K562 (cell line): Measurements from ENCODE around the gene VANGL1. TPM values are rescaled to one million over a fixed set of nuclear protein-coding genes. Genes with fewer than 3 reads are reported as not detected.
A peak's percentile ranks its signal among the peaks of the same experiment; 100 is the strongest.

Experiments
- ATAC-seq: fragments of 200-7000 bp; cut with Tn5 transposase; 3 replicates; pipeline ENCODE4 v1.9.1; 2020; ENCODE audit warnings: moderate library complexity
- BruUV-seq: library from RNA; stranded (reverse); fragments of 400-500 nt; replicated peaks from 2 replicates; lab custom pipeline; 2021; lab: Mats Ljungman, UMichigan
- CTCF ChIA-PET: fragments of 300-600 bp; formaldehyde crosslinking; extraction: SDS; loops from one replicate; lab custom pipeline; 2021; ENCODE audit warnings: low intra/inter-chr PET ratio; lab: Yijun Ruan, JAX
- POLR2A ChIA-PET: fragments of 300-600, 350-650 bp; sonication (Branson Sonifier 250); formaldehyde crosslinking; extraction: SDS; loops from one replicate; lab custom pipeline; 2021; ENCODE audit warnings: antibody characterized with exemption, inconsistent platforms; lab: Yijun Ruan, JAX
- DNase-seq, 4 experiments: peaks; one replicate each; pipeline versions ENCODE4 v3.0.0 to v3.0.0-alpha.2; 2011 to 2018; ENCODE audit warnings: low spot score in 3 of 4, mixed read lengths in 3 of 4; ENCODE audit errors: extremely low read depth in 1 of 4
- FAIRE-seq: peaks from 2 replicates; lab custom pipeline; 2011; peaks lifted over from hg19 to GRCh38; lab: Jason Lieb, UNC
- H2AFZ ChIP-seq: 2 replicates; pipeline ENCODE4 v1.6.0; 2011; ENCODE audit warnings: low read depth, low read length, control low read depth, inconsistent platforms
- H3K27ac ChIP-seq: fragments of 200-600 bp; 3 replicates; pipeline ENCODE4 v1.8.0; 2011; ENCODE audit warnings: low read depth, mild to moderate bottlenecking, control low read depth, inconsistent platforms, low read length, moderate library complexity, mixed read lengths; ENCODE audit errors: extremely low read depth
- H3K27me3 ChIP-seq, 2 experiments: fragments of 300-600 bp in 1 of 2; 2 replicates in 1 of 2; 3 replicates in 1 of 2; pipeline versions ENCODE4 v1.6.0 to v1.8.0; 2011; ENCODE audit warnings: inconsistent platforms in 2 of 2, low read length in 2 of 2, mild to moderate bottlenecking in 1 of 2, mixed read lengths in 1 of 2, moderate library complexity in 1 of 2; ENCODE audit not compliant: control insufficient read depth in 2 of 2, insufficient read depth in 2 of 2
- H3K36me3 ChIP-seq: fragments of 300-600 bp; 3 replicates; pipeline ENCODE4 v1.8.0; 2011; ENCODE audit warnings: mild to moderate bottlenecking, low read length, inconsistent platforms; ENCODE audit not compliant: control insufficient read depth, insufficient read depth
- H3K4me1 ChIP-seq, 2 experiments: fragments of 200-600 bp in 1 of 2; replicated peaks in 1 of 2; 2 replicates in 1 of 2; 3 replicates in 1 of 2; pipeline versions ENCODE4 v1.5.1 to v1.8.0; 2011; ENCODE audit warnings: inconsistent platforms in 2 of 2, low read length in 2 of 2, mild to moderate bottlenecking in 1 of 2, mixed read lengths in 1 of 2, moderate library complexity in 1 of 2; ENCODE audit not compliant: control insufficient read depth in 2 of 2, insufficient read depth in 2 of 2
- H3K4me2 ChIP-seq: 2 replicates; pipeline ENCODE4 v1.6.1; 2011; ENCODE audit warnings: low read length, control low read depth, inconsistent platforms, mixed read lengths; ENCODE audit not compliant: insufficient read depth
- H3K4me3 ChIP-seq: fragments of 200-600 bp; sonication (generic), shearing (Covaris generic); 2 replicates; pipeline ENCODE4 v1.5.1; 2016; ENCODE audit warnings: control low read depth, inconsistent platforms
- H3K79me2 ChIP-seq: fragments of 200-600 bp; 3 replicates; pipeline ENCODE4 v1.8.0; 2011; ENCODE audit warnings: low read length, inconsistent platforms; ENCODE audit not compliant: control insufficient read depth, insufficient read depth
- H3K9ac ChIP-seq, 2 experiments: 2 replicates each; pipeline versions ENCODE4 v1.6.0 to v1.6.1; 2011; ENCODE audit warnings: low read depth in 2 of 2, low read length in 2 of 2, control low read depth in 1 of 2, inconsistent platforms in 1 of 2, mild to moderate bottlenecking in 1 of 2, mixed read lengths in 1 of 2; ENCODE audit not compliant: insufficient read depth in 1 of 2
- H3K9me1 ChIP-seq: one replicate; pipeline ENCODE4 v1.6.0; 2011; ENCODE audit warnings: inconsistent platforms, mild to moderate bottlenecking, low read length, moderate library complexity; ENCODE audit not compliant: control insufficient read depth, insufficient read depth
- H3K9me3 ChIP-seq: replicated peaks from 2 replicates; pipeline ENCODE4 v1.5.1; 2011; ENCODE audit warnings: low read depth, low read length, inconsistent platforms; ENCODE audit not compliant: control insufficient read depth, insufficient read depth
- H4K20me1 ChIP-seq: replicated peaks from 2 replicates; pipeline ENCODE4 v1.6.1; 2011; ENCODE audit warnings: low read length, inconsistent platforms, mixed read lengths; ENCODE audit not compliant: control insufficient read depth, insufficient read depth
- ARID1B ChIP-seq: fragments of 450-650 bp; IDR thresholded peaks from 2 replicates; pipeline ENCODE4 v1.6.1; 2016; ENCODE audit warnings: antibody characterized with exemption, mild to moderate bottlenecking, inconsistent platforms
- CEBPB ChIP-seq: fragments of 450-650 bp; IDR thresholded peaks from 2 replicates; pipeline ENCODE4 v1.6.1; 2016; ENCODE audit warnings: missing genetic modification characterization, missing compliant biosample characterization
- MEIS2 ChIP-seq: fragments of 450-650 bp; IDR thresholded peaks from 2 replicates; pipeline ENCODE4 v1.6.1; 2014; ENCODE audit warnings: mild to moderate bottlenecking; ENCODE audit not compliant: partially characterized antibody
- NONO ChIP-seq, 2 experiments: fragments of 200-400 bp in 1 of 2; fragments of 450-650 bp in 1 of 2; formaldehyde crosslinking in 1 of 2; IDR thresholded peaks; 2 replicates each; pipeline ENCODE4 v1.6.1; 2017; ENCODE audit warnings: low read depth in 2 of 2, mild to moderate bottlenecking in 2 of 2, moderate library complexity in 2 of 2, low read length in 1 of 2
- NR2C1 ChIP-seq, 2 experiments: fragments of 450-650 bp; IDR thresholded peaks; 2 replicates each; pipeline ENCODE4 v1.6.1; 2017; ENCODE audit warnings: mild to moderate bottlenecking in 2 of 2, antibody characterized with exemption in 1 of 2, inconsistent platforms in 1 of 2, missing compliant biosample characterization in 1 of 2, missing genetic modification characterization in 1 of 2
- PBX2 ChIP-seq, 2 experiments: IDR thresholded peaks in 1 of 2; conservative IDR thresholded peaks in 1 of 2; 2 replicates each; pipeline ENCODE4 v1.6.1; 2016; ENCODE audit warnings: low read depth in 2 of 2, mild to moderate bottlenecking in 1 of 2, missing compliant biosample characterization in 1 of 2, missing genetic modification characterization in 1 of 2, moderate library complexity in 1 of 2
- PRDM10 ChIP-seq: fragments of 450-650 bp; IDR thresholded peaks from 2 replicates; pipeline ENCODE4 v1.6.1; 2018; ENCODE audit not compliant: partially characterized antibody
- RBBP5 ChIP-seq: fragments of 200-600 bp; sonication (generic); IDR thresholded peaks from 2 replicates; pipeline ENCODE4 v1.6.1; 2012; ENCODE audit warnings: borderline replicate concordance, mild to moderate bottlenecking, low read length, control low read depth, inconsistent platforms; ENCODE audit not compliant: insufficient read depth, poor library complexity, severe bottlenecking
- SMARCA4 ChIP-seq: fragments of 450-650 bp; IDR thresholded peaks from 2 replicates; pipeline ENCODE4 v1.6.1; 2016
- ZFP36 ChIP-seq: fragments of 150-350 bp; IDR thresholded peaks from 2 replicates; pipeline ENCODE4 v1.6.1; 2018; ENCODE audit warnings: low read length, low read depth; ENCODE audit not compliant: partially characterized antibody
- WGBS: fragments of 100-300 bp; shearing (Covaris generic); methylation state at CpG from one replicate; pipeline ENCODE4 v1.1.6; 2016; ENCODE audit warnings: low coverage, mixed read lengths; ENCODE audit not compliant: insufficient coverage; ENCODE audit errors: missing lambda C conversion rate; 5-methylcytosine and 5-hydroxymethylcytosine counted together
- in situ Hi-C: fragments of 300-500 bp; cut with MboI; formaldehyde crosslinking; loops from 4 replicates; pipeline ENCODE4 v1.15.0; 2018; ENCODE audit warnings: inconsistent platforms, mixed read lengths
- intact Hi-C: fragments of 100-400 bp; cut with micrococcal nuclease; formaldehyde crosslinking; loops from 2 replicates; pipeline ENCODE4 v1.14.2; 2022
- polyA plus RNA-seq, 8 experiments: library from polyadenylated mRNA; depleted of rRNA in 4 of 8; stranded (reverse) in 5 of 8; unstranded in 3 of 8; fragments of >200 nt; fragmentation: Nextera tagmentation in 2 of 8; fragmentation: Illumina TruSeq in 1 of 8; extraction: Ambion mirVana in 2 of 8; extraction: Trizol in 1 of 8; gene quantifications; 2 replicates each; pipeline versions ENCODE4 v1.2.1 to v1.2.3, GENCODE V29; 2011 to 2014; ENCODE audit warnings: inconsistent platforms in 1 of 8, missing spikeins in 1 of 8
- total RNA-seq, 7 experiments: library from RNA; depleted of rRNA in 6 of 7; stranded (reverse); fragments of >200 nt in 6 of 7; fragmentation: Illumina TruSeq in 2 of 7; extraction: Trizol in 2 of 7; gene quantifications; 2 replicates each; pipeline versions ENCODE4 v1.2.1 to v1.2.3, GENCODE V29; 2011 to 2021; ENCODE audit warnings: low replicate concordance in 1 of 7
- TF ChIP-seq, protein P1 (sequence below): fragments of 250-450 bp; sonication (Bioruptor Pico); IDR thresholded peaks from 2 replicates; pipeline ENCODE4 v1.9.0; 2021; ENCODE audit warnings: mild to moderate bottlenecking, inconsistent platforms

The VANGL1 gene
- total and polyA plus RNA-seq, 9 of the 15 experiments (the other 6 are each of a cell fraction or from before 2014, with no cell fraction given) = 0.90 to 12.8 (median 9.6) TPM

GRCh38 chr1:115650961-115651360 is 9.2 kb downstream of the VANGL1 start:
- peaks cover 3% of the 10 kb centered on the region for H3K9me1 ChIP-seq
- H3K79me2 ChIP-seq = peaks cover 86% of the 10 kb centered on the region
- in situ Hi-C loops (no loop called here), intact Hi-C loops (no loop called here)
- H3K9ac ChIP-seq = peak overlapping the region; percentile 44 to 84; a peak in 3 of 4 replicates
- peaks cover 44% of the 10 kb centered on the region for H3K36me3 ChIP-seq
- no peaks in the 10 kb centered on the region for H3K9me3 ChIP-seq
- DNase-seq (peak; percentile 32 to 70 (median 42)), ATAC-seq (peak; percentile 18), FAIRE-seq (no peak)
- WGBS = 0% methylated on average over 3 of the region's 3 CpGs
- H3K27me3 ChIP-seq = no peaks in the 10 kb centered on the region
- H3K4me2 ChIP-seq = peak overlapping the region; percentile 82
- ChIA-PET POLR2A (interaction anchor here (1.1 kb wide), 1 partner anchor 8 kb away, joined by 4 read pairs; no protein-coding TSS in a partner anchor), CTCF (interaction anchor here (0.6 kb wide), 1 partner anchor 876 kb away, joined by 3 read pairs; no protein-coding TSS in a partner anchor)
- H3K4me1 ChIP-seq = peaks cover 44 to 79% of the 10 kb centered on the region in 2 experiments
- H4K20me1 ChIP-seq = no peaks in the 10 kb centered on the region; the same call in 1 of the 2 replicates
- peak overlapping the region; percentile 80 for H3K27ac ChIP-seq
- BruUV-seq = no TSS peak
- H3K4me3 ChIP-seq = no peak overlapping the region
- H2AFZ ChIP-seq = peak overlapping the region; percentile 25
- TF ChIP-seq RBBP5 (peak; percentile 14), SMARCA4 (peak; percentile 30; the same call in 1 of the 2 replicates), ZFP36 (no peak), PBX2 (CRISPR knock-in tag; IDR thresholded peaks at IDR 0.05; ENCODE audit: low read depth) (no peak), PBX2 (tag; conservative IDR thresholded peaks at IDR 0.05; ENCODE audit: low read depth) (peak; percentile 56), CEBPB (tag) (peak; percentile 31; the same call in 1 of the 2 replicates), ARID1B (peak; percentile 40; the same call in 1 of the 2 replicates), PRDM10 (peak; percentile 24), MEIS2 (peak; percentile 83), NR2C1 (IDR thresholded peaks at IDR 0.05) (no peak), NR2C1 (tag; IDR thresholded peaks at IDR 0.05) (no peak), NONO (IDR thresholded peaks at IDR 0.05; ENCODE audit: low read depth in 2 of 2, low read length in 1 of 2) (no peak)
- TF ChIP-seq, protein P1, sequence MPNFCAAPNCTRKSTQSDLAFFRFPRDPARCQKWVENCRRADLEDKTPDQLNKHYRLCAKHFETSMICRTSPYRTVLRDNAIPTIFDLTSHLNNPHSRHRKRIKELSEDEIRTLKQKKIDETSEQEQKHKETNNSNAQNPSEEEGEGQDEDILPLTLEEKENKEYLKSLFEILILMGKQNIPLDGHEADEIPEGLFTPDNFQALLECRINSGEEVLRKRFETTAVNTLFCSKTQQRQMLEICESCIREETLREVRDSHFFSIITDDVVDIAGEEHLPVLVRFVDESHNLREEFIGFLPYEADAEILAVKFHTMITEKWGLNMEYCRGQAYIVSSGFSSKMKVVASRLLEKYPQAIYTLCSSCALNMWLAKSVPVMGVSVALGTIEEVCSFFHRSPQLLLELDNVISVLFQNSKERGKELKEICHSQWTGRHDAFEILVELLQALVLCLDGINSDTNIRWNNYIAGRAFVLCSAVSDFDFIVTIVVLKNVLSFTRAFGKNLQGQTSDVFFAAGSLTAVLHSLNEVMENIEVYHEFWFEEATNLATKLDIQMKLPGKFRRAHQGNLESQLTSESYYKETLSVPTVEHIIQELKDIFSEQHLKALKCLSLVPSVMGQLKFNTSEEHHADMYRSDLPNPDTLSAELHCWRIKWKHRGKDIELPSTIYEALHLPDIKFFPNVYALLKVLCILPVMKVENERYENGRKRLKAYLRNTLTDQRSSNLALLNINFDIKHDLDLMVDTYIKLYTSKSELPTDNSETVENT (CRISPR knock-in tag) = no peak
